Head of caudate nucleus (tissue), 42 donors: ENCODE measurements around the gene SHB.
"Not testable (repeated sequence)": the region's sequence is repeated elsewhere in the genome, so short reads cannot be mapped to it uniquely, and the experiment has no call there.

Experiments
- DNase-seq, 42 donors: peaks; one replicate each; pipeline versions ENCODE4 v3.0.0 to v3.0.0-alpha.2; 2020 to 2021; ENCODE audit warnings: mixed read lengths in 7 of 42
- intact Hi-C: fragments of 100-400 bp; cut with DNase I; formaldehyde crosslinking; loops from one replicate; pipeline ENCODE4 v1.15.0; 2022

SHB gene

DNA sequence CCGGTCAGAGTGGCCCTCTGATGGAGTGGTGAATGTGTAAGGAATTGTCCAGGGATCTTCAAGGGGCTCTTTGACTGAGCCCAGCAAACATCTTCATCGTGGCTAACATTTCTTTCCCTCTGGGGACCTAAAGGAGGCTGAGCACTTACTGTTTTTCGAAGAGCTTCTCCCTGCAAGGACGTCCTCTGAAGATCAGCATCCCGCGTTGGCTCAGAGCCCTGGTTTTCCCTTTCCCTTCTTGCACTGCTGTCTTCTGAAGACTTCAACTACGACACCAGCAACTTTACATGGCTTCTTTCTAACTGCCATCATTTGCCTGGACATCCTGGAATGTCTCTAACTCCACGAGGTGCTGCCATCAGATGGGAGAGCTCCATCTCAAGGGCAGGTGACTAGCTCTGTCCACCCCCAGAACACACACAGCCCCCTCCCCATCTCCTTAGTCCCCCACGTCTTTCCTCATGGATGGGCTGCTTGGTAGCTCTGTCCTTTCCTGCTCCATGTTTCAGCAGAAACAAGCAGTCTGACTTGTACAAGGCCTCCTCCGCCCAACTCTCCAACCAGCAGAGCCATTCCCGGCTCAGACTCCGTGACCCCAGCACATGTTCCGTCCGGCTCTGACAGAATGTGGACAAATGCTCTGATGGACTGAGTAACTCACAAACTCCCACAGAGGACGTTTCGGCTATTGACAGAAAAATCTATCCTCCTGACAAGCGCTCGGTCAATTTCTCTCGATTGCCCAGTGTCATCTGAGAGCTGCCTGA, 17.1 kb downstream of the SHB start:
- no peak for DNase-seq
- intact Hi-C loops = no loop called here

DNA sequence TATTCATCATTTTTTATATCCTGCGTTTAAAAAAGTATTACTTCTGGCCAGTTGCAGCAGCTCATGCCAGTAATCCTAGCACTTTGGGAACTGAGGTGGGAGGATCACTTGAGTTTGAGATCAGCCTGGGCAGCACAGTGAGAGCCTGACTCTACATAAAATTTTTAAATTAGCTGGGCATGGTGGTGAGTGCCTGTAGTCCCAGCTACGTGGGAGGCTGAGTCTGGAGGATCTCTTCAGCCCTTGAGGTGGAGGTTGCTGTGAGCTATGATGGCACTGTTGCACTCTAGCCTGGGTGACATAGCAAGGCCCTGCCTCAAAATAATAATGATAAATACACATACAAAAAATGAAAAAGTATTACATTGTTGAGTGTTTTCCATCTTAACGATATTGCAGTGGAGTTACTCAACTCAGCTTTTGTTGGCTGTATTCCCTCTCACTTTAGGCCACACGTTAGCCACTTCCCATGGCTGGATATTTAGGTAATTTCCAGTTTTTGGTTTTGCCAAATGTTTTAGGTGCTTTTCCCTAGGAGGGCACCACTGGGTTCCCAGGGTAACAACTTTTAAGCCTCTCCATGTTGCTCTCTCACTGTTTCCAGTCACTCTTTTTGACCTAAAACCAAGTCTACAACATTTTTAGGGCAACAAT, 20.6 kb downstream of the SHB start:
- intact Hi-C loops = no loop called here
- no peak for DNase-seq

DNA sequence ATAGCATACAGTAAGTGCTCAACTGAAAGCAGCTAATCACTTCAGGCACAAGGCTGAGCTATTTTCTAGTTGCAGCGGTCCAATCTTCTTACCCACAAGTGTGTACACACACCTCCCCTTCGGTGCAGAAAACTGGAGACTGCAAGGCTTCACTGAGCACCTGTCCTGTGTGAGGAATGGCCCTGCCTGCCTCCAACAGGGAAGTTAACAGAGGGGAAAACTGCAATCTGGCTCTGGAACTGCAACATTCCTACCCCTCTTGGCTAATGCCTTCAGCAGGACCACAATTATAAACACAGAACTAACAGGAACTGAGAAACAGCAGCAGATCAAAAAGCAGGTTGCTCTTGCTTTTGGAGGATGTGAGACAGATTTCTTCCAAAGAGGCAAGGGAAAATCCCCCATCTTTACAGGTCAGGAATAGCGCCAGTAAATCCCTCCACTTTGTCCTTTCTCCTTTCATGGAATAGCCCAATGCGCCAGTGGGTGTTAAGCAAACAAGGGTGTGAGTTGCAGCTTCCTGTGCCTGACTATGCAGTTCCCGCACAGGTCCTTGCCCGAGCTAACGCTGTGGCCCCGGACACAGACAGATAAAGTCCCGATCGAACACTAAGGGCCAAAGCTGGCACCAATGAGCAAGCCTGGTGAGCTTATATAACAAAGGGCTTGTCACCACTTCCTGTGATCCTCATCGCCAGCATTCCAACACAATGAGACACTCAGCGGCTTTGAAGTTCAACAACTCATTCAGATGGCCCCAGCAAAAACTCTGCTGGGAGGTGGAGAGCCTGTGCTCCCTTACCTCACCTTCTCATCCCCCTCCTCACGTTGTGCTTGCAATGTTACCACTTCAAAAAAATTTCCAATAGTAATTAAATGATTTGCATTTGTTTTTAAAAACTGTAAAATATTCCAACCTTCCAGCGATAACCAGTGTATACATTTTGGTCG, 21.5 kb downstream of the SHB start:
- intact Hi-C loops = no loop called here
- peak in 30 of 42 donors; percentile 32 to 84 (median 60) for DNase-seq

DNA sequence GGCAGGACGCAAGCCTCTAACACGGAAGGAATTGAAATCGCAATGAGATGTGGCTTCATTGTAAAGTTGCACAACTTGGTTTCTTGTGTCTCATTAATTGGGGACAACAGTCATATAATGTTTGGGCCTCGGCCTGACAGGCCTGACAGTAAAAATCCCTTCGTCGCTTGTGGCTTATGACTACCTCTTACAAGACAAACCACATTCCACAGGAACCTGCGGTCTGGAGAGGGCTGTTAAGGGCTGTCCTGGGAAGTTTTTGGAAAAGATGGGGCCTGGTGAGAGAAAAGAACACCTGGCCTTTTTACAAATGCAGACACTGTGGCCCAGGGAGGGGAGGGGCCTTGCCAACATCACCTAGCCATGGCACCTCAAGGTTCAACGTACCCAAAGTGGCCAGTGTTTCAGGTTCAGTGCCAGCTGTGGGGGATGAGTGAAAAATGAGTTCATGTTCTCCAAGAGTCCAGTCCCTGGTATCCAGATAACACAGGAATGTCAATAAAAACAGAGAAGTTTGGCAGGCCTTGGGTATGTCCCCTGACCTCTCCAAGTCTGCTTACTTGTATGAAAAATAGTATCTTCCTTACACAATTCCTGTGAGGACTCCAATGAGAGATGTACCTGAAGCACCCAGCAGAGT, 22.2 kb downstream of the SHB start:
- no peak for DNase-seq
- intact Hi-C loops = no loop called here

DNA sequence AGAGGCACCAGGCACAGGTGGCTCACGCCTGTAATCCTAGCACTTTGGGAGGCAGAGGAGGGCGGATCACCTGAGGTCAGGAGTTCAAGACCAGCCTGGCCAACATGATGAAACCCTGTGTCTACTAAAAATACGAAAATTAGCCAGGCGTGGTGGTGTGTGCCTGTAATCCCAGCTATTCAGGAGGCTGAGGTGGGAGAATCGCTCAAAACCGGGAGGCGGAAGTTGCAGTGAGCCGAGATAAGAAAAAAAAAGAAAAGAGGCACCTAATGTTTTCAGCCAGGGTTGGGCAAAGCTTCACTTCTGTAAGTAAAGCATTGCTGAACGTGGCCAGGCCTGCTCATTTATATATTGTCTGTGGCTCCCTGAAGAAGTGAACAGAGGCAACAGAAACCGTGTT, 23.1 kb downstream of the SHB start:
- intact Hi-C loops, DNase-seq: not testable (repeated sequence)

DNA sequence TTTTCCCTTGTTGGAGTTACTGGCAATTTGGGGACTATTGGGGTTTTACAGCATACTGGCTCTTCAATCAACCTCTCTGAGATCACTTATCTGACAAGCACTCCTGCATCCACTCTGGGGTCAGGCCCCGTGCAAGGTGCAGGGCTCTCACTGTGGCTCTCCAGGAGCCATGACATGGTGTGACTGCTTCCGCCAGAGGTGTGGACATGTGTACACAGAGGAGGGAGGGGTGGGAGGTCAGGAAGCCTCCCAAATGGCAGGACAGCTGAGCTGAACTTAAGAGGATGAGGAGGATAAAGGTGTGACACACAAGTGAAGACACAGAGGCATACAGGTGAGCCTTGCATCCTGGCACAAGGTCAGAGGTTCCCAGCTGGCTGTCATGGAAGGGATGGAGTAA, 24.3 kb downstream of the SHB start:
- intact Hi-C loops = no loop called here
- no peak for DNase-seq

DNA sequence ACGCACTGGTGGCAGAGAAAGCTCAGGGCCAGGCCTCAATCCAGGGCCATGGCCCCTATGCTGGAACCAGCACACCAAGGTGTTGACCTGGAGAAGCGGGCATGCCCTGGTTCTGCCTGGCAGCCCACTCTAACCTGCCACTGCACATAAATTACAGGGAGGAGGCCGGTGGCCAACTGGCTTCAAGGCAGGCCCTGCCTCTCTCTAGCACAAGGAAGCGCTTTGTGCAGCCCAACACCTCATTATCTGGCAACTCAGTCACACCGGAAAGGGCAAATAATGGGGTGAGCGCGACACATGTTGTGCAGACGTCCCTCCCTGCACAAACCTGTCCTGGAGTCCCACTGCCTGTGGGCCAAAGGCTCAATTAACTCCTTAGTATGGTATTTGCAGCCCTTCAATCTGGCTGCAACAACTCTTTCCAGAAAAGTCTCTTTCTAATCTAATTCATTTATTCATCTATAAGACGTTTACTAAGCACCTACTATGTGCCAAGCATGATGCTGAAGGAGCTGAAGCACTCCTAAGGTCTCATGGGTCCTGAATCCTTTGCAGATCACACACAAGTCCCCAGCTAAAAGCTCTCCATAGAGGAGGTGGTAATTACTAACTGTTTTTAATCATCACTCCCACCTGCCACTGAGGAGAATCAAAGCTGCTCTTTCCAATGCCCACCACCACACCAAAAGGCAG, 24.9 kb downstream of the SHB start:
- intact Hi-C loops = no loop called here
- DNase-seq = peak in 1 of 42 donors; percentile 55

DNA sequence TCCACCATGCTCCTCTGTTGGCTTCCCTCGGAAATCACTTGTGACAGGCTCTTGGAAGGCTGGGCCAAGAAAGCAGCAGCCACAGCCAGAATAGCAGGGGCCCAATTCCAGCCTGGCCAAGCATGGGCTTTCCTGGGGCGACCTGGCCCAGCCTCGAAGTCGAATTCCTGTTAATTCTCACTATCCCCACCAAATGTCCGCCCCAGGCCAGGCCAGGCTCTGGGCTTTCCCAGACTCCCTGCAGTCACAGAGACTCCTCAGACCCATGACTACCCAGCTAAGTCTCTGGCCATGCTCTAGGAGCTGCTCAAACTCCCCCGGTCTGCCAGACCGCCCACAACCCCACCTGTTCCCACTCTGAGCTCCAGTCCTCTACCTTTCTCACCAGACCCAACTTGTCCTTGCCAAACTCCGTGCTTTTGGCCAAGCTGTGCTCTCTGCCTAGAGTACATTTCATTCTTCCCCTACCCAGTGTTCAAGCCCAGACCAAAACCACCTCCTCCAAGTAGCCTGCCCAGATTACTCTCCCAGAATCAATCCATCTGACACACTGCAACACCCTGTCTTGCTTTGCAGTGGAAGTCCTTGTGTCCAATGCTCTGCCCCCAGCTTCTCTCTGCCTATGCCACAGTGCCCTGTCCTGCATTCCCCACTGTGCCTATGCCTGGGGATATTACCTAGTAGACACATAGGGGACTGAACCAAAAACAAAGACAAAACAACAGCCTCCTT, 26.2 kb downstream of the SHB start:
- DNase-seq = peak in 1 of 42 donors; percentile 49
- intact Hi-C loops = no loop called here

DNA sequence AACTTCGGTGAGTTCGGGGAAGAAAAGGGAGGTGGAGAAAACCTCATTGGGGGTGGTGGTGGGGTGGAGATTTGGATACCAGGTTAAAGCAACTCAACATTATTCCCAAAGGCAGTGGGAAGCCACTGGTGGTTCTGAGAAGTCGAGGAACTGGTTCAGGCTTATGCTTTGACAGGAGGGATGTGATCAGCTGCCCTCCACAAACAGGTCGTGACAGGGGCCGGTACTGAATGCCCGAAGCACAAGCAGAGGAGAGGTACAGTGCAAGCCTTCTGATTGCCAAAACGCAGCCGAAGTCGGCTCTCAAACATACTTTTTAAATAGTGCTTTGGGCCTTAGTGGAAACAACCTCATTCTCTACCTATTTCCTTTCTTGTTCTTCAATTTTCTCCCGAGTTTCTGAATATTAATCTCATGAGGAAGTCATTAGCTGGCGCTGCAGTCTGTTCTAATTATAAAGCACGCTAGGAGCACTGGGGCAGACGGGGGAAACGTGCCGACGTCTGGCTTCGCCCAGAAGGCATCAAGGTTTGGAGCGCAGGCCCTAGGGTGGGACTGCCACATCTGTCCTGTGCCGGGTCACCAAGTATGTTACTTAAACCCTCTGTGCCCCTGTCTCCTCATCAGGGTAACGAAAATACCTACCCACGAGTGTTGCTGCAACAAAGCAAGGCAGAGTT, 27.3 kb downstream of the SHB start:
- intact Hi-C loops = no loop called here
- DNase-seq = no peak

DNA sequence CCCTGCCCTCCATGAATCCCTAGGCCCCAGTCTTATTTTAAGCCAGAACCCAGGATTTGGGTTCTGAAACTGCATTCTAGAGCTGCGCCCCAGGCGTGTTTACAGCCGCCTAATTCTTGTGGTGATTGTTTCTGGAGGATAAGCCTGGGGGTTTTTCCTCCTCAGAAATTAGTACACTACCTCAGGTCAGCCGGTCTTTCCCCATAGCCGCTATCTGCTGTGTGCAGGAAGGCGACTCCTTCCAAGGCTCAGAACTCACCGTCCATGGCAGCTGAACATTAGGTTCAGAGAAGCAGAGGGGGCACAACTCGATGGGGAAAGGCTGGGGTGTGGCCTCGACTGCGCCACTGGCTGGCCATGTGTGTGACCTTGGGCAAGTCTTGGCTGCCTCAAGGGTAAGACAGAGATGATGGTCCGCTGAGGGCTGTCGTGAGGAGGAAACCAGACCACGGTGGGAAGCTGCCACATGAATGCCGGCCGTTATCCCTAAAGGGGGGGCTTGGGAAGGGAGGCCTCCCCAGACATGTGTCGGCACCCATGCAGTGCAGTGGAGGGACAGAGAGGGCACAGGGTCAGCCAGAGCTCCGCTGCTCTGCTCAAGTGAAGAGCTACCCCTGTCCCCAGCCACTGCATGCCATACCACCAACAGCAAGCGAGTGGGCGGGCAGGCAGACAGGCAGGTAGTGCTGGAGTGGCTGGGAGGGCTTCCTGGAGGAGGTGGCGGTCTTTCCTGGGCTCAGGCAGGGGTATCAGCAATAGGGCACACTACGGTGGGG, 28.9 kb downstream of the SHB start:
- intact Hi-C loops = no loop called here
- DNase-seq = no peak

DNA sequence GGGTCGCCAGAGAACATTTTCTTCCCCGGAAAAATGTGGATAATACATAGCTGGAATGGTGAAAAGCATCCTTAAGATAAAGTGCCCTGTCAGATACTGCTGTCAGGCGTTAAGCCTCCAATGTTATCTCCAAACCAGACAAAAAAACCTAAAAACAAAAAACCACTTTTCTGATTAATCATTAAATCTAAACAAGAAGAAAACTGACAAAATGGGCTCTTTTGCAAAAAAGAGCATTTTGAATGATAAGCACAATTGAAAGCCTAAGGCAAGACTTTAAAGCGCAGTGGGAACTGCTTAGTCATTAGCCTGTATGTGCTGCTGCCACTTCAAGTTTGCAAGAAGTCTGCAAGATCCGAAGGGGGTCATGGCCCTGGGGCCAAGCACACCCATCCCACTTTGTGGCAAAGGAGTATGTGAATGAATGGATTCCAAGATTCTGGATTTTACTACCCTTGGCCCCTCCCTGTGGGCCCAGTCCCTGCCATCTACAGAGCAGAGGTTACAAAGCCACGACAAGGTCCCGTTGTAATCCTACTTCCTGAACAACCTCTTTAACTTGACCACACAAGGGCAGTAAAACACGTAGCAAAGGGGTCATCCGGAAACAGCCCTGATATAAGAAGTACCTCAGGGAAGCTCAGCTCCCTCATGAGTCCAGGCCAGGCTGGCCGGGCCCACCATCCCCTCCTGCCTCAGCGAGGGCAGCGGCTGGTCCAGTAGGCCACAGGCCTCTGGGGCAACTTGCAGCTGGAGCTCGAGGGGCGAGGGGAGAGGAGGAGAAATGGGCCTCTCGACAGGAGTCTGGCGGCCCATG, 29.7 kb downstream of the SHB start:
- intact Hi-C loops = no loop called here
- DNase-seq = no peak

DNA sequence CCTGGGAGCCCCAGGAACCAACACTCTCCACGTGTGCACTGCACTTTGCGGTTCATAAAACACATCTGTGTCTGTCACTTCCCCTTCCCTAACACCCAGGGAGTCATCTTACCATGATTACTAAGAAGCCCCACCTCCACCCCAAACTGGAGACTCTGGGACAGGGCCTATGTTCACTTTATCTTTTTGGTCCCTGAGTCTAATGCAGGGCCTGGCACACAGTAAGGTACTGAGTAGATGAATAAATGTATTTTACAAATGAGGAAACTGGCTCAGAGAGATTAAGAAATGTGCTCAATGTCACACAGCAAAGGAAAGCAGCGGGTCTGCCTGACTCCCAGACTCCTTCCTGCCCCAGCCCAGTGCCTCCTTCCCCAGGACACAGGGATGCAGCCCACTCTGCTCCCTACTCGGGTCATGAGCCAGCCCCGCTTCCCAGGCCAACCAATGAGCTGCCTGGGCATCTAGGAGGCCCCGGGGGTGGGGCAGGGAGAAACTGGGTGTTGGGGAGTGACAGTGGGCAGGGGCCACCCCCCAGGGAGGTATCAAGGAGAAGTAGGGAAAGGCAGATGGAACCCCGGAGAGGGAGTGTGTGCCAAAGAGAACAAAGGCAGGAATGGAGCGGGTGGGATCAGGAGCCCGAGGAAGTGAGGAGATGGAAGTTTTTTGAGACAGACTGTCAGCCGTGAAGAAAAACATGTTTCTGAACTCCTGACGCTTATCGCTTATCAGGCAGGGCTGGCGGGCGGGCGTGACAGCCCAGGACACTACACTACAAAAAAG, 30.5 kb downstream of the SHB start:
- intact Hi-C loops = no loop called here
- no peak for DNase-seq

DNA sequence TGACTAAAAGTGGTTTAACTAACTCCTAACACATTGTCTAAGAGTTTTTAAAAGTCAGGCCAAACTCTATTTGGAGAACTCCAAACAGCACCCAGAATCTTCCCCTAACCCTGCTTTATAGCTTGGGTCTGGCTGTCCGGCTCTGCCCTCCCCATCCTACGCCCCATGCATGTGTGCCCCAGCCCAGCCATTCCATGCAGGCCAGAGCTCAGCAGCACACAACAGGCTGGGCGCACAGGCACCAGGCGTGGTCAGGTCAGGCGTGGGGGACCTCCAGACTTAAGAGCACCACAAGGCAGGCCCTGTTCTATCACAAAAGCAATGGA, 31.1 kb downstream of the SHB start:
- DNase-seq = no peak
- intact Hi-C loops = no loop called here

DNA sequence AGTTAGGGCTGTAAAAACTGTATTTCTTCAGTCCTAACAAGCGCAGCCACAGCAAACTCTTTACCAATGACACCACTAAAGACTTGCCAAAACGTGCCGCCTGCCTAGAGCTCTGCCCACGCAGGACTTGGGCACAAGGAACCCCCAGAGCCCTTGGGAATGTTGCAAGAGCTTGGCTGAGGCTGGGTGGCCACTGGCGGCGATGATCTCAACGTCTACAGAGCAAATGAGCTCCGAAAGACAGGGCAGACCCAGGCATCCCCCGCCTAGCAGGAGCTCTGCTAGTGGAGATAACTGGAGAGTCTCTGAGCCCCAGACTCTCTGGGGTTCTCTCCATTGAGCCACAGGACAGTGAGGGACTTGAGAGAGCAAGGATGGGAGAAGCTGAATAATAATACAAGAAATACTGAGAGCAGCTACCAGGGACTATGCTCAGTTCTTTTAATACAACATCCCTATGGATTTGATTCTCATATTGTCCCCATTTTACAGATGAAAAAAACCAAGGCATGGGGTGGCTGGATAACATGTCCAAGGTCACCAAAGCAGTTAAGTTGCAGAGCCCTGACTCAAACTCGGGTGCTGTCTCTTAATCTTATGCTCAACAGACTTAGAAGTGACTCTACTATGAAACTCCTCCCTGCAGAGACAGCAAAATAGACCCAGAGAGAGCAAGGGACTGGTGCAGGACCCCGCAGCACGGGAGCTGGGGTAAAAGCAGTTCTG, 32.5 kb downstream of the SHB start:
- intact Hi-C loops = no loop called here
- peak in 1 of 42 donors; percentile 63 for DNase-seq

DNA sequence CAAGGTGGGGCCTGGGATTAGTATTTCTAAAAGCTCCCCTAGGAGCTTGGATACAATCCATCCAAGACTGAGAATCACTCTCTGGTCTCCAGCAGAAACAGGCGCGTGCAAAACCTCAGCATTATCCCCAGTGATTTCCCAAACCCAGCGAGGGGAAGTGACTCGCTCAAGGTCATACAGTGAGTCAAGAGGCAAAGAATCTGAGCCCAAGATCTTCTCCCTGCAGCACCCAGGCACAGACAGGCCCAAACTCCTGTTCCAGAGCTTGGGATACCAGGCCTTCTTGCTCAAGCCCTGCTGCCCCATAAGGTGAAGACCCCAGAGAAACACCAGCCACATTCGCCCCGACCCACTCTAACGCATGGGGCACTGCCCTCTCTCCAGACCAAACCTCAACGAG, 33.2 kb downstream of the SHB start:
- no peak for DNase-seq
- intact Hi-C loops = no loop called here
